HG03175 (cell line): ENCODE results near the gene DRD2.

Experiments
- ATAC-seq: cut with Tn5 transposase; IDR thresholded peaks from one replicate; pipeline ENCODE4 v1.9.1; 2021; ENCODE audit warnings: mild to moderate bottlenecking, moderate library complexity; ENCODE audit not compliant: unreplicated experiment

Gene DRD2

GRCh38 chr11:113377681-113378412 lies 97.4 kb downstream of the DRD2 start:
- ATAC-seq, result no peak

- ATAC-seq, result no peak
These were observed 99.0 kb downstream of the DRD2 start for GRCh38 chr11:113376156-113376555.

DNA sequence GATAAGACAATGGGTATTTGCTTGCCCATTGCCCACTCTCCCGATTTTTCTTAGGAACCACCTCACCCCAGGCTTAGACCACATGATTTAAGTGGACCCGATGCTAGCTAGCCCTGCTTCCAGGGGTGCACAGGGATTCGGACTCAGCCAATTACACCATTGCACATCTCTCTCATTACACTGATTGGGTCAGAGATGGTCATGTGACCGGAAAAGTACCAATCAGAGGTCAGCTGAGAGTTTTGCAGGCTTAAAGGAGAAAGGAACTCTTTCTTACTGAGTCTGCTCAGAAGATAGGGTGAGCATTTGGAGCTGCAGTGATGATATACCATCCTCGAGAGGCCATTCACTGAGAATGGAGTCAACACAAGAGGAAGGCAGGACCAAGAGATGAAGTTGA lies 99.8 kb downstream of the DRD2 start:
- ATAC-seq, result no peak

DNA sequence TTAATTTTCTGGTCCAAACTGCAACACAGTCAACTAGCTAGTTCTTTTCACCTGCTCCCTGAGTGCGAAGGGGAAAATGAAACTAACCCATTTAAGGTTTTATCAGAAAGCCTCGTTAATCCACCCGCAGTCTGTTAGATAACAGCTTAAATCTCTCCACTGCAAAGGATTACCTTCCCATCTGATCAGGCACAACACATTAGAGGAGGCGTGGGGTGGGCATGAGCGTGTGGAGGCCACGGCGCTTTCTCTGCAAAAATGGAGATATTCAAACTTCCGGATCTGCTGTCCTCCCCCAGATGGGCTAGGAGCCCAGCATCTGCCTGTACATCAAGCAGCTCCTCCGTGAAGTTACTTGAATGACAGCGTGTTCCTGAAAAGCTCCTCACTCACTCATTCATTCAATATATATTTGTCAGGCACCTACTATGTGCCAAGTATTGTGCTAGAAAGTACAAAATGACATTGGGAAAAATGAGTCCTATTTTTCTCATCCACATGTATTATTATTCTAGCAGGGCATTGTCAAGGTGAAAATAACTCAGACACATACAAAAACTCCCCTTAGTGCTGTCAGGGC lies 101.1 kb downstream of the DRD2 start:
- ATAC-seq, result no peak

- ATAC-seq, result no peak
These were observed 101.9 kb downstream of the DRD2 start for GRCh38 chr11:113373306-113373705.

GRCh38 chr11:113372309-113372708 lies 102.9 kb downstream of the DRD2 start:
- ATAC-seq, result no peak

DNA sequence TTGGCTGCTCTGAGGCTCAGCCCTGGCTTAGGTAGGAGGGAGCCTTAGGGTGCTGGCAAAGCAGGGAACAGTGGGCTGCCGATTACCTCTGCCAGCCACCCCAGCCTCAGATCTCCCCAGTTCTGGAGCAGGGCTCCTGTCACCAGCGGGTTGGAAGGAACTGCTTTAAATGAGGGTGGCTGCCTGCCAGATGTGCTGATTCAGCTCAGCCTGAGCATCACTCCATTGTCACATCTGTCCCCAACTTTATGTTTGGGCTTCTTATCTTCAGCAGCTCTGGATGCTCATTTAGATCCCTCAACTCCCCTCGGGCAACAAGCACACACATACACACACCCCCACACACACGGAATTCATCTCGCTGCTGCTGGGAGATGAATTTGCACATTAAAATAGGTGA lies 104.6 kb downstream of the DRD2 start:
- ATAC-seq, result no peak

- ATAC-seq, result no peak
These were observed 105.8 kb downstream of the DRD2 start for GRCh38 chr11:113369411-113369810.

DNA sequence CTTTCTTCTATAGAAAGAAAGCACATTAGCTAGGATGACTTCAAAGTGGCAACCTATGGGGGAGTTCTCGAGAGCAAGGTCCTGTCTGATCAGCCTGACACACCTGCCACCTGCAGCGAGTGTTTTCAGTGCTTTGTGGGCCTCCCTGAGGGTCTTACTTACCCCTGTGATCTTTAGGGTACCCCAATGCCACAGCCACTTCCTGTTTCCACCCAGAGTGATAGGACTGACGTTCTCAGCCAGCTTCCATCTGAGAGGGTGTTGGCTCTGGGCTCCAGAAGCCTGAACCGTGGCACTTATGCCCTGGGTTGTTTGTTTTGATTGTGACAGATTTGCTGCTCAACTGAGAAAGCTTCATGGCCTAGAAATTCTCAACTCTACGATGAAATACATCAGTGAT lies 109.3 kb downstream of the DRD2 start:
- ATAC-seq, result no peak

GRCh38 chr11:113363996-113364641 lies 111.1 kb downstream of the DRD2 start:
- no peak for ATAC-seq

- no peak for ATAC-seq
These were observed 111.8 kb downstream of the DRD2 start for GRCh38 chr11:113363406-113363805.
